GM18526 (cell line): ENCODE measurements around the gene YES1.

ENCODE experiments used
- POLR2A ChIP-seq: IDR thresholded peaks from 3 replicates; pipeline ENCODE4 v1.6.1; 2011; ENCODE audit not compliant: insufficient read length; ENCODE audit errors: extremely low read depth

Gene YES1

DNA sequence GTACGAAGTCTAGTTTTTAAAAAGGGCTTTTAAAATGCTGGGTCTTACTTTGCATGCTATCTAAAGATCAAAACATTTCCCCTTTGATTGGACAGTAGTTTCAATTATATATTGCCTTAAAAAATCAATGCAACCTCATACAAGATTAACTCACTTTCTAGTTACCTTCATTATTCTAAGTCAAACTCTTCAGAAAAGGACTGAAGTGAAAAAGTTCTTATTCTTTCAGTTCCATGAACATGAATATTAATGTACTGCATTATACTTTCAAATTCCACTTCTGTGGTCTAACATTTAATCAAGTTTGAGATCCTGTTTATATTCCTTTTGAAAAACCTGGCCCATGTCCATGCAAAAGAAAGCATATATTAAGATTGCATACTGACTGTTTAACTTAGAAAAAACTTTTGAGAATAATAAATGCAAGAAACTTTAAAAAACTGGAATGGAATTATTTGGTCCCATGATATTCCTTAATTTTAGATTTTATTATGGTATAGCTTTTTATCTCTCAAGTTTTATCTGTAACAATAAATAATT, 88.4 kb downstream of the YES1 start:
- no peak for TF ChIP-seq POLR2A

DNA sequence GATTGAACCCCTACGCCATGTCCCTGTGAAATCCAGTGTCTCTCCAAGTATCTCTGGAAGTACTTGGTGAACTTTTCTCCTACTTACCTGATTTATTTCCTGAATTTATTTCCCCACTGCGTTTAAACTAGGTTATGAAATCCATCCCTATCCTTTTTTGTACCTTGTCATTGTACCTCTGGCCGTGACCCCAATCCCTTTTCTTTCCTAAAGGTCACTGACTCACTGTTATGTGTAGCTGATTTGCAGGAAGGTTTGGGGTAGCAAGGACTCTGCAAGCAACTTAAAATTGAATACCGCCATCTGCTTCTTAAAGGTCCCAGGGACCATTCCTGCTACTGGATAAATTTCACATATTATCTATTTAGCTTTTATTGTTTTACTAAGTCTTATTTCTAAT, 95.0 kb downstream of the YES1 start:
- no peak for TF ChIP-seq POLR2A

DNA sequence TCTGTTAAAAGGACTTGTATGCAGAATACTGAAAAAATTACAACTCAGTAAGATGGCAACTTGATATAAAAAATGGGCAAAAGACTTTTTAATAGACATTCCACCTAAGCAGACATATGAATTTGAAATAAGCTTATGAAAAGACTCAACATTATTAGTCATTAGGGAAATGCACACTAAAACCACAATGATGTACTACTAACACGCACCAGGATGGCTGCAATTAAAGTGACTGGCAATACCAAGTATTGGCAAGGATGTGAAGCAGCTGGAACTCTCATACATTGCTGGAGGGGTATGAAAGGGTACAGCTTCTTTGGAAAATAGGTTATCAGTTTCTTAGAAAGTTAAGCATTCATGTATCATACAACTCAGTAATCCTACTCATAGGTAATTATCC, 96.4 kb downstream of the YES1 start:
- TF ChIP-seq POLR2A = no peak

DNA sequence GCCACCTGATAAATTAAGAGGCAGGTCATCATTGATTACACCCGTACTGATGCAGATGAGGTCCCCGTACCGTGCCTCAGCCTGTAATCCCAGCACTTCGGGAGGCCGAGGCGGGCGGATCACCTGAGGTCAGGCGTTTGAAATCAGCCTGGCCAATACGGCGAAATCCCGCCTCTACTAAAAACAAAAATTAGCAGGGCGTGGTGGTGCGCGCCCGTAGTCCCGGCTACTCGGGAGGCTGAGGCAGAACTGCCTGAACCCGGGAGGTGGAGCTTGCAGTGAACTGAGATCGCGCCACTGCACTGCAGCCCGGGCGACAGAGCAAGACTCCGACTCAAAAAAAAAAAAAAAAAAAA, 98.9 kb downstream of the YES1 start:
- no peak for TF ChIP-seq POLR2A

DNA sequence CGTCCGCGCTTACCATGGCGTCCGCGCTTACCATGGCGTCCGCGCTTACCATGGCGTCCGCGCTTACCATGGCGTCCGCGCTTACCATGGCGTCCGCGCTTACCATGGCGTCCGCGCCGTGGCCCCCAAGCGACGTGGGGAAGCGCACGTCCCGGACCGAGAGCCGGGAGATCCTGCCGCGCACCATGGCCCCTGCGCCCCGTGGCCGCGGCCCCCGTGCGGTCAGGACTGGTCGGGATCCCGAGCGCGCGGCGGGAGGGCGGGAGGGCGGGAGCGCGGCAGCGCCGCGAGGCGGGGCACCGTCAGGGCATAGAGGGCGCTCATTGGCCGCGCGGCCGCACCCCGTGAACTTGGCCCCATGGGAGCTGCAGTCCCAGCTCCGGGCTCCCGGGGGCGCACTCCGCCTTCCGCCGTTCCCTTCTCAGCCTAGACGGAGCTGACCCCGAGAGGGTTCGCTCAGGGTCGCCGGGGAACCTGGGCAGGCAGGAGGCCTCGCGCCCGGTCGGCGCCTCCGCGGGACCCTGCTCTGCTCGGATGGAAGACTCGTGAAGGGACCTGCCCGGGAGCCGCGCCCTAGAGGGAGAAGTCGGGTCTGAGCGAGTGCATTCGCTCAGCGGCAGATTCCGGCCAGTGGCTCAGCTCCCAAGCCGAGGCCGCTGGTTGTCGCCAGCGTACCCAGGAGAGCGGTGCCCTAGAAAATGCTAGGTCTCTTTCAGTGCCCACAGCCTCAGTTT, 99.5 kb downstream of the YES1 start, which contains the start of gene ENOSF1:
TSS of gene ENOSF1 (minus strand) at position 230 of the 734 bp plus-strand sequence. CDS start at position 187, 43 bp downstream.
- TF ChIP-seq POLR2A = peak; percentile 60

DNA sequence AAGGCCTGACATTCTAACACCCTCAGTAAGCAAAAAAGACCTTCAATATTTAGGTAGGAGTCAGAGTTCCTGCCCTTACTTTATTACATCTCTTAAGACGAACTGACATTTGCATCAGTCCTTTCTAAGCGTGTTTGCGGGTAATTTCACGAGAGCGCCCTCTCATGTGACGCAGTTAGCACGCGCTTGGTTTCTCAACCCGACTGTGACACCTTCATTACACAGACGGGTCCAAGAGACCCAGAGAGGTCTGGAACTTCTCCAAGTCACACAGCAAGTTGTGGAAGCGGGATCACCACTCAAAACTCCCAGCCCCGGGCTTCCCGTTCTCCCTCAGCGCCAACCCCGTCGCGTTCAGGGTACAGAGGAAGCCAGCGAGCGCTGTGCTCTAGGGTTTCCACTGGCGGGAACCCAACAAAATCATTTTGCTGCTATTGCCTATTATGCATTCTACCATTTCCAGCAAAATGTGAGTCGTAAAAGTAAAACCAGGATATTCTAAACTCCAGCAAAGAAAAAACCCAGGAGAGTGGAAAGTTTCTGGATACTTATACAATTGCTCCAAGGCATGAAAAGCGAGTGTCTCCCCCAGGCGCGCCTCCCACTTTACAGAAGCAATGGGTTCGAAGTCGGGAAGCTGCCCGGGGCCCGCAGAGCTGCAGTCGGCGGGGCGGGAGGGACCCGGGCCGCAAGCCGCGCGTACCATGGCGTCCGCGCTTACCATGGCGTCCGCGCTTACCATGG, 100.2 kb downstream of the YES1 start:
- TF ChIP-seq POLR2A = no peak

DNA sequence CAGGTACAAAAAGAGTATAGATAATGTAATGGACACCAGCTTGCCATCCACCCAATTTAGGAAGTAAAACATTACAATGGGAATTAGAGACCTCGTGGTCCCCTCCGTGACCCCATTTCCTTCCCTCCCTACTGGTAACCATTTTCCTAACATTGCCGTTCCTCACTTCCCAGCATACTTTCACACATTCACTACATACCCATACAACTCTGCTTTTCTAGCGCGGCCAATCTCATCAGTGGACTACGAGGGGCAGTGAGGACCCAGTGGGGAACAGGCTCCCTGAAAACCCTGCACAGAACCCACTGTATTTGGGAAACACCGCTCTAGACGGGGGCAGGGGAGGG, 100.8 kb downstream of the YES1 start:
- no peak for TF ChIP-seq POLR2A

DNA sequence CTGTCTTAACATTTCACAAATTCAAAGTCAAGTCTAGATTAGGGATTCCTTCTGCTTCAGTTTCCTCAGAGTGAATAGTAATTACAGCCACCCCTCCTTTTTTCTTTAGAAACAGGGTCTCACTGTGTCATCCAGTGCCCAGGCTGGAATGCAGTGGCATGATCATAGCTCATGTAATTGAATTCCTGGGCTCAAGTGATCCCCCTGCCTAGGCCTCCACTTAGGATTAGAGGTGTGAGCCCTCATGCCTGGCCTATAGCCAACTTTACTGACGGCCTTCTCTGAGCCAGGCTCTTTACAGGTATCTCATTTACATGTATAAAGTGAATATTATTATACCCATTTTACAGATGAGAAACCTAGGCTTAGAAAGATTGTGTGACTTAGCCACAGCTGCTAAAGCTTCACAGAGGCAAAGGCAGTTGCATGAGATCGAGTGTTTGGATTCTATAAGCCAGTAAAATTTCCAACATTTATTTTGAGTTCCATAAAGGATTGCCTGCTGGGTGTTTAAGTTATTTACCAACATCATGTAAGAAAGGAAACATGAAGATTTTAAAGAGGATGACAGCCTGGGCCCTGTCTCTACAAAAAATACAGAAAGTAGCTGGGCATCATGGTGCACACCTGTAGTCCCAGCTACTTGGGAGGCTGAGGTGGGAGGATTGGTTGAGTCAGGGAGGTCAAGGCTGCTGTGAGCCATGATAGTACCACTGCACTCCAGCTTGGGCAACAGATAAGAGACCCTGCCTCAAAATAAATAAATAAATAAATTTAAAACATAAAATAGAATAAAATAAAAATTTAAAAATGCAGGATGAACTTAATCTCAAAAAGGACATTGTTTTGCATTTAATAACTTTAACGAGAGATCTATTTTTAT, 101.4 kb downstream of the YES1 start:
- no peak for TF ChIP-seq POLR2A

DNA sequence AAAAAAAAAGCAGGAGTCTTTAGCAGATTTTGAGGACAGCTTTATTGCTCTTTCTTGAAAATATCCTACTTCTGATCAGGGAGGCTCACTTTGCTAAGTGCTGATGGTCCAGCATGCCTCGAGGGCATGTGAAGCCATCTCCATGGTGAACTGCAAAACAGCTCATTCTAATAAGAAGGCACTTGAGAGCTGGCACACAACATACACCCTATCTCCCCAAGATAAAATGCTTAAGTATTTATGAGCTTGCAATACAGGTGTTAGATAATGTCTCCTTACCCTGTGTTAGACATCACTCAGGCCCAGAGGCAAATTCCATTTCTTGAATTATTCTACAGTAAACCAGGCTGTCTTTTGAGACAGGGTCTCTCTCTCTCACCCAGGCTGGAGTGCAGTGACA, 102.3 kb downstream of the YES1 start:
- no peak for TF ChIP-seq POLR2A

DNA sequence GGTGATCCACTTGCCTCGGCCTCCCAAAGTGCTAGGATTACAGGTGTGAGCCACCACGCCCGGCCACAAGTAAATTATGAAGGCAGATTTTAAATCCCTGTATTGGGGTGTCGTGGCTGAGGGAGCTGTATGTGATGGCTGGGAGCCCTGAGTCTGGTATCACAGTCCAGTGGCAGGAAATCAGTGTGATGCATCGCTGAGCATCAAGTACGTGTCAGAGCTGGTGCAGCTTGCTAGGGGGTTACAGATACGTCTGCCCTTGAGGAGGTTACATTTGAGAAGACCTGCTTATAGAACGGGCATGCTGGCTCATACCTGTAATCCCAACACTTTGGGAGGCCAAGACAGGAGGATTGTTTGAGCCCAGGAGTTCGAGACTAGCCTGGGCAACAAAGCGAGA, 103.9 kb downstream of the YES1 start:
- TF ChIP-seq POLR2A = no peak

DNA sequence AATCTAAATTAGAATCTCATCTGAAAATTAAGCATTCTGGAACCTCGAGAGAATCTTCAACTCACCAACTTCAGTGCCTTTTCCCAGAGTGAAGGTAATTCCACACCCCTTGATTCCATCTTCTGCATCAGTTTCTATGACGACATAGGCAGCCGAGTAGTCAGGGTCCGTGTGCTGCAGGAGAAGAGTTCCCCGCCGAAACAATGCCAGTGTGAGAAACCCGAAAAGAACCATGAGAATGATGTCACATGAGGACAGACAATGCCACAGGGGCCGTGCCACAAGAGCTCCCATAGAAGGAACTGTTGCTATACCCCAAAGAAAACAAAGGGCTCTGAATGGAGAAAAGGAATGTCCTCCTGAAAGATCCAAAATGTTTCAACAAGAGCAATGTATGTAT, 105.6 kb downstream of the YES1 start:
- TF ChIP-seq POLR2A = no peak

DNA sequence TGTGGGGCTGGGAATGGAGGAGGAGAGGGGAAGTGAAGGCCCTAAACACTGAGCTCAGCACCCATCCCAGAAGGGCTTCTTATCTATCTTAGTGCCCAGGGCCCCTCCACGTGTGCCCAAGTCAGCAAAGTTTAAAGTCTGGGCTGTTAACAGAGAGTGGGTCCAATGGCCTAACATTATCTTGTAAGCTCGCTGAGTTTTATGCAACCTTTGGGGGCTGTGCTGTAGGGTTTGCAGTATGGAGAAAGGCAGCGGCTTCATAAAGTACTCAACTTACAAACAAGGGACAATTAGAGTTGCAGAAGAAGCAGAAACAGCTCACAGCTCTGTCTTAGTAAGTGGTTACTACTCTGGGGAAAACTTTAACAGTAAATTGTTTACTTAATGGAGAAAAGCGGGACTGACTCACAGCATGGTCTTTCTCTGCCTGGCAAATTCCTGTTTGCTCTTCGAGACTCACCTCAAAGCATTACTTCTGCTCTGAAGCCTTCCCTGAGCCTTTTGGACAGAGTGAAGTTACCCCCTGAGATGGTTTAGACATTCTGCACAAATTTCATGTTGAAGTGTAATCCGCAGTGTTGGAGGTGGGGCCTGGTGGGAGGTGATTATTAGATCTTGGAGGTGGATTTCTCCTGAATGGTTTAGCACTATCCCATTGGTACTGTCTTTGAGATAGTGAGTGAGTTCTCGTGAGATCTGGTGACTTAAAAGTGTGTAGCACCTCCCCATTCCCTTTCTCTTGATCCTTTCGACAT, 108.7 kb downstream of the YES1 start:
- no peak for TF ChIP-seq POLR2A

DNA sequence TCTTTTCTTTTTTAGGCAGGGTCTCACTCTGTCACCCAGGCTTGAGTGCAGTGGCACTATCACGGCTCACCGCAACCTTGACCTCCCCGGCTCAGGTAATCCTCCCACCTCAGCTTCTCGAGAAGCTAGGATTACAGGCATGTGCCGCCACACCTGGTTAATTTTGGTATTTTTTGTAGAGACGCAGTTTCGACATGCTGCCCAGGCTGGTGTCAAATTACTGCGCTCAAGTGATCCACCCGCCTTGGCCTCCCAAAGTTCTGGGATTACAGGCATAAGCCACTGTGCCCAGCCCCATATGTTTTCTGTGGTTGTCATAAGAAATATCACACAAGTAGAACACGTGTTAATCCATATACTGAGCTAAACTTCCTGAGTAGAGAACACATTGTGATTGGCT, 114.2 kb downstream of the YES1 start:
- no peak for TF ChIP-seq POLR2A

DNA sequence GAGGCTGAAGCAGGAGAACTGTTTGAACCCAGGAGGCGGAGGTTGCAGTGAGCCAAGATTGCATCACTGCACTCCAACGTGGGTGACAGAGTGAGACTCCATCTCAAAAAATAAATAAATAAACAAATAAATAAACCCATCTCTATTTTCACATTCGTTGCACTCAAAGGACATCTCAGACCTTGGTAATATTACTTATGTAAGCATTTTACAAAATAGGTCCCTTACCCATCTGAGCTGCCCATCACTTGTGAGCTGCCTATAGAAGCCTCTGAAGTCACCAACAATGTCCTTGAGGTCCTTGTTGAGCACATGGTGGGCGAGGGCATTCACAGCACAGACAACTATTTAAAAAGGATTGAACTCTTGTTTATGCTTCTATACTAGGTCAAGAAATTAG, 115.0 kb downstream of the YES1 start:
- no peak for TF ChIP-seq POLR2A
